ENCODE data around the gene CNNM3. TPM values are rescaled to one million over a fixed set of nuclear protein-coding genes. Genes with fewer than 3 reads are reported as not detected.

Gene CNNM3
- total RNA-seq, 2 donors from 2014 or later: 17.9 to 22.0 TPM

GRCh38 chr2:96806468-96807126, 9.5 kb upstream of the CNNM3 start:
- H3K9me3 Mint-ChIP-seq: no peaks in the 10 kb centered on the region
- ATAC-seq (replicated peaks): peak; percentile 58
- H3K27ac Mint-ChIP-seq: peak overlapping the region; percentile 86
- H3K4me1 Mint-ChIP-seq: peaks cover 8% of the 10 kb centered on the region
- no peaks in the 10 kb centered on the region for H3K27me3 Mint-ChIP-seq
- no peaks in the 10 kb centered on the region for H3K36me3 Mint-ChIP-seq (ENCODE audit: low read depth)
- peak overlapping the region; percentile 76 for H3K4me3 Mint-ChIP-seq

DNA sequence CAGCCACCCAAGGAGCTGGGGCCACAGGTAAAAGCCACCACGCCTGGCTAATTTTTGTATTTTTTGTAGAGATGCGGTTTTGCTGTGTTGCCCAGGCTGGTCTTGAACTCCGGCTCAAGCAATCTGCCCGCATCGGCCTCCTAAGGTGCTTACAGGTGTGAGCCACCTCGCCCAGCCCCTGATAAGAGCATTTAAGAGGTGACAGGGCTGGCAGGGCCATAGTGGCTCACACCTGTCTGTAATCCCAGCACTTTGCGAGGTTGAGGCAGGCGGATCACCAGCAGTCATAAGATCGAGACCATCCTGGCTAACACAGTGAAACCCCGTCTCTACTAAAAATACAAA, 9.0 kb upstream of the CNNM3 start:
- H3K27ac Mint-ChIP-seq: peak overlapping the region; percentile 86
- no peaks in the 10 kb centered on the region for H3K27me3 Mint-ChIP-seq
- no peaks in the 10 kb centered on the region for H3K36me3 Mint-ChIP-seq (ENCODE audit: low read depth)
- ATAC-seq (replicated peaks): no peak
- H3K4me1 Mint-ChIP-seq: peaks cover 8% of the 10 kb centered on the region
- no peaks in the 10 kb centered on the region for H3K9me3 Mint-ChIP-seq
- peak overlapping the region; percentile 76 for H3K4me3 Mint-ChIP-seq

DNA sequence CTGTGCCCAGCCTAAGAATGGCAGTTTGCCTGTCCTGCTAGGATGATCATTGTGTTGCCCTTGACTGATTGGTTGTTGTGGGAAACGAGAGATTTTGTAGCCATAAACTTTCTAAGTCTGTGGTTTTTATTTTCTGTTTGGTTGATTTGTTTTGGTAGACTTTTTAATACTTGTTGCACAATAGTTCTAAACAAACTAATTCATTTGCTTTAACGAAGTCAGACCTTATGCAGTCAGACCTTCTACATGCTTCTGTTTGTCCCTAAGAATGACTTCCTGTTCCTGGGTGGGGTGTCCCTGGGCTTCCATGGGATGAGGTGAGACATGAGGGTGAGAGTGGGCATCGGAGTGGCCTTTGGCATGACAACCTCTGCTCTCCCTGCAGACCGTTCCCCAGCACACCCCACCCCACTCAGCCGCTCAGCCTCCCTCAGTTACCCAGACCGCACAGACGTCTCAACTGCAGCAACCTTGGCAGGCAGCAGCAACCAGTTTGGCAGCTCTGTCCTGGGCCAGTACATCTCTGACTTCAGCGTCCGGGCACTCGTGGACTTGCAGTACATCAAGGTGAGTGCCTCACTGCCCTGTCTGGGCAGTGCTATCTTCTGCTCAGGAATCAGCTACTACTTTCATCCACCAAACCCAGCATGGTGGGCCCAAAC, 7.8 kb upstream of the CNNM3 start:
- no peak for ATAC-seq (replicated peaks)
- Mint-ChIP-seq H3K27ac (no peak overlapping the region), H3K4me3 (no peak overlapping the region), H3K27me3 (no peaks in the 10 kb centered on the region), H3K9me3 (no peaks in the 10 kb centered on the region), H3K4me1 (peaks cover 8% of the 10 kb centered on the region), H3K36me3 (ENCODE audit: low read depth) (no peaks in the 10 kb centered on the region)

GRCh38 chr2:96809216-96809882, 6.7 kb upstream of the CNNM3 start:
- Mint-ChIP-seq H3K9me3 (no peaks in the 10 kb centered on the region), H3K27ac (no peak overlapping the region), H3K4me3 (no peak overlapping the region), H3K36me3 (ENCODE audit: low read depth) (no peaks in the 10 kb centered on the region), H3K27me3 (no peaks in the 10 kb centered on the region), H3K4me1 (peaks cover 8% of the 10 kb centered on the region)
- ATAC-seq (replicated peaks): no peak

DNA sequence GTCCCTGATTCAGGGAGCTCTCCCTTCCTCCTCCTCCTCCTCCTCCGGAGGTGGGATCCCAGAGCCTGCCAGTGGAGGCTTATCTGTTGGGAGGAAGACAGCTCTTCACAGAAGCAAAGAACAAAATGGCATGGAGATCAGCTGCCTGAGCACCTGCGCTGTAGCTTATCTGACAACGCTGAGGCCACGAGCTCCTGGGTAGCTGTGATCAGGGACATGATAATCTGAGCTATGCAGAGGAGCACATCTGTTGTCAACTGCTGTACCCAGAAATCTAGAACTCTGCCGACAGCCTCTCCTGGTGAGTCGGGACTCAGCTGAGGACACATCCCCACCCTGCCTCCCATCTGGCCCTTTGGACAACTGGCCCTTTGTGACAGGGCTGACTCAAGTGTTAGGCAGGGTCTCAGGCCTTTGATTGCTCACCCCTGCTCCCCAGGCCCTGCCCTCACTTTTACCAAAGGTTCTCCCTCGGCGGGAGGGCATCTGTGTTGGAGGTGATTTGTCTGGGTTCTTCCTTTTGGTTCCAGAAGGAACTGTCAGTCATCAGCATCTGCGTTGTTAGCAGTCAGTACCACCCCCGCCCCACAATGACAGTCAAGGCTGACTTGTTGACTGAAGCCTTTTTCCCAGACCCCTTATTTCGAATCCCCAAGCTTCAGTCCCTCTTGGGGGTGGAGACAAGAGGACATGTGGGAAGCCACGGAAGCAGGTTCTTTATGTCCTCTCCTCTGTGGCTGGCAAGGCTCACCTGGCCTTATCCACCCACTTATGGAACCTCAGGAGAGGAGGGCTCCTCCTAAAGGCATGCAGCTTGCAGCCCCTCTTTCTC, 5.9 kb upstream of the CNNM3 start:
- H3K4me1 Mint-ChIP-seq: peaks cover 11% of the 10 kb centered on the region
- H3K27me3 Mint-ChIP-seq: no peaks in the 10 kb centered on the region
- ATAC-seq (replicated peaks): no peak
- H3K4me3 Mint-ChIP-seq: no peak overlapping the region
- no peaks in the 10 kb centered on the region for H3K9me3 Mint-ChIP-seq
- H3K27ac Mint-ChIP-seq: no peak overlapping the region
- no peaks in the 10 kb centered on the region for H3K36me3 Mint-ChIP-seq (ENCODE audit: low read depth)

DNA sequence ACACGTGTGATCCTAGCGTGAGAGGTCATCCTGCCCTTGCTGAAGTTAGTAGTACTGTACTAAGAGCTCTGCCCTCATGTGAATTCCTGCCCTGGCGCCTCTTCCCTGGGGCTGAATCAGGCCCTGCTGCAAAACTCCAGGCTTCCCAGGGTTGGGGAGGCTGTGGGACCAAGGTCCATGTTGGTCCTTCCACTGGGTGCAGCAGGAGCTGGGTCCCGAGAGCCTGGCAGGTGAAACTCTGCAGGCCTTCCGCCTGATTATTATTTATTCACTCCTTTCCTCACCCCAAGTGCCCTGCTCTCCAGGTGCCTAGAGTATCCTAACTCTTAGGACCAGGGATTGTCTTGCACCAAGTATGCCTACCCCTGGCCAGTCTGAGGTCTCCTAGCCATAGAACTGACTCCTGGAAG, 5.3 kb upstream of the CNNM3 start:
- Mint-ChIP-seq H3K4me3 (no peak overlapping the region), H3K27ac (no peak overlapping the region), H3K36me3 (ENCODE audit: low read depth) (no peaks in the 10 kb centered on the region), H3K4me1 (peaks cover 15% of the 10 kb centered on the region), H3K9me3 (no peaks in the 10 kb centered on the region), H3K27me3 (no peaks in the 10 kb centered on the region)
- no peak for ATAC-seq (replicated peaks)

GRCh38 chr2:96811917-96812316, 4.2 kb upstream of the CNNM3 start:
- H3K9me3 Mint-ChIP-seq: no peaks in the 10 kb centered on the region
- no peak for ATAC-seq (replicated peaks)
- no peaks in the 10 kb centered on the region for H3K36me3 Mint-ChIP-seq (ENCODE audit: low read depth)
- H3K27me3 Mint-ChIP-seq: no peaks in the 10 kb centered on the region
- H3K4me3 Mint-ChIP-seq: no peak overlapping the region
- peaks cover 7% of the 10 kb centered on the region for H3K4me1 Mint-ChIP-seq
- no peak overlapping the region for H3K27ac Mint-ChIP-seq

DNA sequence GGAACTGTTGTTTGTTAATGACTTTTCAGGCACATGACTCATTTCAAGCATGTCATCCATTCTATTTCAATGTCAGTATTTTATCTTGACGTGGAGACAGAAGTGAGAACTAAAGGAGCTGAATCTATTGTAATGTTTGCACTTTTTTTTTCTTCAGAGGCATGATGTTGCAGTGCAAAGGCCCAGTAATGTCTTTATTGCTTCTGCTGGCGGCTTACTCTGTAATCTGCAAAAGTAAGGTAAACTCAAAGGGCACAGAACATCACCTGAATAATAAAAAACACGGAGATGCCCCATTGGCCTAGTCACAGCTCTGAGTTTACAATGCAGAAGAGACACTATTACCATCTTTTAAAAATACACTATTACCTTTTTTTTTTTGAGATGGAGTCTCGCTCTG, 2.4 kb upstream of the CNNM3 start:
- peaks cover 17% of the 10 kb centered on the region for H3K4me1 Mint-ChIP-seq
- H3K9me3 Mint-ChIP-seq: no peaks in the 10 kb centered on the region
- H3K27me3 Mint-ChIP-seq: no peaks in the 10 kb centered on the region
- no peak overlapping the region for H3K27ac Mint-ChIP-seq
- H3K4me3 Mint-ChIP-seq: no peak overlapping the region
- no peak for ATAC-seq (replicated peaks)
- peaks cover 12% of the 10 kb centered on the region for H3K36me3 Mint-ChIP-seq (ENCODE audit: low read depth)

GRCh38 chr2:96815326-96816126, 542 bp upstream of the CNNM3 start:
- peaks cover 29% of the 10 kb centered on the region for H3K36me3 Mint-ChIP-seq (ENCODE audit: low read depth)
- H3K9me3 Mint-ChIP-seq: no peaks in the 10 kb centered on the region
- peaks cover 35% of the 10 kb centered on the region for H3K4me1 Mint-ChIP-seq
- peak overlapping the region; percentile 67 for H3K27ac Mint-ChIP-seq
- H3K4me3 Mint-ChIP-seq: peak overlapping the region; percentile 85
- ATAC-seq (replicated peaks): peak; percentile 4
- H3K27me3 Mint-ChIP-seq: no peaks in the 10 kb centered on the region

GRCh38 chr2:96816836-96817702, 1.0 kb downstream of the CNNM3 start:
- ATAC-seq (replicated peaks): no peak
- H3K4me3 Mint-ChIP-seq: peak overlapping the region; percentile 84
- peaks cover 38% of the 10 kb centered on the region for H3K4me1 Mint-ChIP-seq
- peaks cover 31% of the 10 kb centered on the region for H3K36me3 Mint-ChIP-seq (ENCODE audit: low read depth)
- no peak overlapping the region for H3K27ac Mint-ChIP-seq
- H3K9me3 Mint-ChIP-seq: no peaks in the 10 kb centered on the region
- H3K27me3 Mint-ChIP-seq: no peaks in the 10 kb centered on the region

DNA sequence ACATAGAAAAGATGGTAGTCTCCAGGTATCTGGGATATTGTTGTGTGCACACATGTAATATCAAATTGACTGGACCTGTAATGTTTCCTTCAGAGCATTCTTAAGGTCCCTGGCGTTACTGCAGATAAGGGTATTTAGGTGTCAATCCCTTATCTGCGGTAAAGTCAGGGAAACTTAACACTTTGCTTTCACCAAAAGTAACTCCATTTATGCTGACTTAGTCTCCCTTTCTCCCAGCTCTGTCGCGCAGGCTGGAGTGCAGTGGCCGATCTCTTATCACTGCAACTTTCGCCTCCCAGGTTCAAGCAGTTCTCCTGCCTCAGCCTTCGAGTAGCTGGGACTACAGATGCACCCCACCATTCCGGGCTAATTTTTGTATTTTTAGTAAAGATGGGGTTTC, 1.8 kb downstream of the CNNM3 start:
- Mint-ChIP-seq H3K27ac (no peak overlapping the region), H3K4me1 (peaks cover 38% of the 10 kb centered on the region), H3K9me3 (no peaks in the 10 kb centered on the region), H3K36me3 (ENCODE audit: low read depth) (peaks cover 37% of the 10 kb centered on the region), H3K4me3 (peak overlapping the region; percentile 84), H3K27me3 (no peaks in the 10 kb centered on the region)
- ATAC-seq (replicated peaks): no peak

DNA sequence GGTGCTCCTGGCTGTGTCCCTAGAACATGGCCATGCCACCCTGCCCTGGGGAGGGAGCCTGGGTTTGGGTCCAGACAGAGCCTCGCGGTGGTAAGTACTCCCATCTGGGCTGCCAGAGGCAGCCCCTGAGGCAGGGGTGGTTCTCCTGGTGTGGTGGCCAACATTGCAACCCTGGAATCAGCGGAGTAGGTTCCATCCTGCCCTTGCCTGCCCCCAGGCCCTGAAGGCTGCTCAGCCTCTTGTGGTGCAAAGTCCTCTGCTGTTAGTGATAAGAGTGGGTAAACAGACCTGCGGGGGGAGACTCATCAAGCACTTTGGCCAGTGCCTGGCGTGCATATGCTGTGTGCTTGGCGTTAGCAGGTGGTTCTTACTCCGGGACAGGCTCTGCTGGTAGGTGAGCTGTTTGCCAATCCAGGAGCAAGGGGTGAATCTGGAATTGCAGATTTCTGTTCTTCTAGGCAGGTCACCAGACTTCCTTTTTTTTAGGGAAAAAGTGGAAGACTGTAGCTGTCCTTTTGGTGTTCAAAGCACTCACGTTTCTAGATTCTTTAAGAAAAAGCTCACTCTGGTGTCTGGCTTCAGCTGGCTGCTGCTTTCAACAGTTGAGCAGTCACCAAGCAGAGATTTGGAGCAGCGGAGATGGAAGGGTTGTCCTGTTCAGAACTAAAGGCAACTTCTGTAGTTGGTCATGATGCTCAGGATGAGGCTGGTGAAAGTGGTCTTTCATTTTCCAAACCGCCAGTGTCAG, 3.2 kb downstream of the CNNM3 start:
- Mint-ChIP-seq H3K4me1 (peaks cover 38% of the 10 kb centered on the region), H3K27ac (no peak overlapping the region), H3K27me3 (no peaks in the 10 kb centered on the region), H3K9me3 (no peaks in the 10 kb centered on the region), H3K4me3 (peak overlapping the region; percentile 84), H3K36me3 (ENCODE audit: low read depth) (peaks cover 41% of the 10 kb centered on the region)
- ATAC-seq (replicated peaks): no peak
